ENCODE results near the gene SQOR. TPM values are rescaled to one million over a fixed set of nuclear protein-coding genes. Genes with fewer than 3 reads are reported as not detected.

Gene SQOR
- total and polyA plus RNA-seq, 8 donors, result 13.8 to 28.6 (median 24.2) TPM

GRCh38 chr15:45594319-45594718, 40.5 kb upstream of the SQOR start:
- Histone ChIP-seq H3K4me3 (no peak overlapping the region), H3K27ac (no peak overlapping the region), H3K9me3 (no peaks in the 10 kb centered on the region), H3K27me3 (no peaks in the 10 kb centered on the region), H3K4me1 (peaks cover under 1 to 8% (median 3%) of the 10 kb centered on the region in 3 donors), H3K36me3 (peaks cover 0 to 11% (median 0%) of the 10 kb centered on the region in 3 donors)
- no peak for ATAC-seq
- DNase-seq, result no peak
- intact Hi-C loops (cut with DNase I), result no loop called here
- FAIRE-seq, result no peak
- WGBS, 2 donors, result 88 to 92% methylated on average over 2 of the region's 2 CpGs
- no peak for TF ChIP-seq CTCF (IDR thresholded peaks at IDR 0.05)

- intact Hi-C loops (cut with DNase I), result no loop called here
- H3K27ac ChIP-seq, result no peak overlapping the region
- no peaks in the 10 kb centered on the region for H3K27me3 ChIP-seq
- H3K9me3 ChIP-seq, result no peaks in the 10 kb centered on the region
- FAIRE-seq (no peak), ATAC-seq (no peak), DNase-seq (no peak)
- H3K36me3 ChIP-seq, result peaks cover 0 to 11% (median 0%) of the 10 kb centered on the region in 3 donors
- peaks cover 0 to 5% (median 0%) of the 10 kb centered on the region in 3 donors for H3K4me1 ChIP-seq
- H3K4me3 ChIP-seq, result no peak overlapping the region
- TF ChIP-seq CTCF (IDR thresholded peaks at IDR 0.05), result no peak
- 91 to 96% methylated on average over 2 of the region's 2 CpGs for WGBS, 2 donors
Measured at GRCh38 chr15:45594835-45595530, 39.8 kb upstream of the SQOR start.

- TF ChIP-seq CTCF (IDR thresholded peaks at IDR 0.05), result no peak
- H3K27ac ChIP-seq, result no peak overlapping the region
- ATAC-seq, result no peak
- no peak for FAIRE-seq
- DNase-seq, result no peak
- intact Hi-C loops (cut with DNase I), result no loop called here
- H3K4me1 ChIP-seq, result no peaks in the 10 kb centered on the region
- H3K27me3 ChIP-seq, result no peaks in the 10 kb centered on the region
- no peaks in the 10 kb centered on the region for H3K9me3 ChIP-seq
- no peak overlapping the region for H3K4me3 ChIP-seq
- peaks cover 0 to 13% (median under 1%) of the 10 kb centered on the region in 3 donors for H3K36me3 ChIP-seq
- WGBS, 2 donors, result 93 to 98% methylated on average over 3 of the region's 3 CpGs
Measured at GRCh38 chr15:45603881-45604280, 30.9 kb upstream of the SQOR start.

- ATAC-seq, result peak in 2 of 4 donors; percentile 29 to 35
Measured at GRCh38 chr15:45604326-45604725, 30.5 kb upstream of the SQOR start.

More at GRCh38 chr15:45604326-45604725, 30.5 kb upstream of the SQOR start:
- no peak for TF ChIP-seq CTCF (IDR thresholded peaks at IDR 0.05)
- no peak overlapping the region for H3K27ac ChIP-seq
- no peaks in the 10 kb centered on the region for H3K9me3 ChIP-seq
- DNase-seq, result no peak
- no peaks in the 10 kb centered on the region for H3K4me1 ChIP-seq
- no peak for FAIRE-seq
- peaks cover 0 to 13% (median 4%) of the 10 kb centered on the region in 3 donors for H3K36me3 ChIP-seq
- WGBS, 2 donors, result 86 to 89% methylated on average over 1 of the region's 1 CpG
- no peak overlapping the region for H3K4me3 ChIP-seq
- intact Hi-C loops (cut with DNase I), result no loop called here
- H3K27me3 ChIP-seq, result no peaks in the 10 kb centered on the region

All from pancreas (tissue), 10 donors.